DND-41 (cell line): ENCODE data around the gene DMC1.

Experiments
- ATAC-seq: fragments of 200-7000 bp; cut with Tn5 transposase; 3 replicates; pipeline ENCODE4 v1.9.1; 2021; ENCODE audit warnings: low read depth; ENCODE audit not compliant: insufficient read depth
- DNase-seq: peaks from one replicate; pipeline ENCODE4 v3.0.0-alpha.2; 2020
- H2AFZ ChIP-seq: 2 replicates; pipeline ENCODE4 v1.6.0; 2012; ENCODE audit warnings: low read depth, low read length
- H3K27ac ChIP-seq: 2 replicates; pipeline ENCODE4 v1.5.1; 2012; ENCODE audit warnings: low read length, inconsistent platforms
- H3K27me3 ChIP-seq: fragments of 200-600 bp; sonication (generic); 2 replicates; pipeline ENCODE4 v1.6.0; 2012; ENCODE audit warnings: low read length, mild to moderate bottlenecking, inconsistent platforms; ENCODE audit not compliant: insufficient read depth, poor library complexity
- H3K36me3 ChIP-seq: 2 replicates; pipeline ENCODE4 v1.5.1; 2012; ENCODE audit warnings: low read length, inconsistent platforms; ENCODE audit not compliant: insufficient read depth
- H3K4me1 ChIP-seq: 2 replicates; pipeline ENCODE4 v1.5.1; 2012; ENCODE audit warnings: mild to moderate bottlenecking, low read length; ENCODE audit not compliant: insufficient read depth
- H3K4me2 ChIP-seq: 2 replicates; pipeline ENCODE4 v1.6.0; 2012; ENCODE audit warnings: mild to moderate bottlenecking, moderate library complexity, low read length, inconsistent platforms; ENCODE audit not compliant: insufficient read depth
- H3K4me3 ChIP-seq, 2 experiments: fragments of 200-600 bp in 1 of 2; shearing (Covaris generic) in 1 of 2; 2 replicates each; pipeline ENCODE4 v1.5.1; 2012 to 2016; ENCODE audit warnings: inconsistent platforms in 2 of 2, low read length in 2 of 2, mild to moderate bottlenecking in 2 of 2, low read depth in 1 of 2, moderate library complexity in 1 of 2
- H3K79me2 ChIP-seq: 2 replicates; pipeline ENCODE4 v1.6.0; 2012; ENCODE audit warnings: low read length, inconsistent platforms; ENCODE audit not compliant: insufficient read depth
- H3K9ac ChIP-seq: 2 replicates; pipeline ENCODE4 v1.6.0; 2012; ENCODE audit warnings: low read depth, mild to moderate bottlenecking, inconsistent platforms, low read length, moderate library complexity
- H3K9me3 ChIP-seq: 2 replicates; pipeline ENCODE4 v1.5.1; 2012; ENCODE audit warnings: low read length, moderate library complexity, mild to moderate bottlenecking, inconsistent platforms; ENCODE audit not compliant: insufficient read depth, severe bottlenecking
- H4K20me1 ChIP-seq: 2 replicates; pipeline ENCODE4 v1.6.0; 2012; ENCODE audit warnings: low read length; ENCODE audit not compliant: insufficient read depth
- CTCF ChIP-seq: IDR thresholded peaks from 2 replicates; pipeline ENCODE4 v1.5.1; 2012; ENCODE audit warnings: borderline replicate concordance, low read length, moderate library complexity, mild to moderate bottlenecking; ENCODE audit not compliant: poor library complexity, severe bottlenecking; ENCODE audit errors: extremely low read depth
- EZH2 ChIP-seq: IDR thresholded peaks from 3 replicates; pipeline ENCODE4 v1.6.1; 2012; ENCODE audit warnings: borderline replicate concordance, low read depth, mild to moderate bottlenecking, moderate library complexity, low read length, inconsistent platforms; ENCODE audit not compliant: severe bottlenecking

Gene DMC1

GRCh38 chr22:38614332-38615063 is 44.5 kb upstream of the DMC1 start:
- no peaks in the 10 kb centered on the region for H3K4me1 ChIP-seq
- no peak overlapping the region for H3K4me2 ChIP-seq
- no peak for DNase-seq
- no peaks in the 10 kb centered on the region for H3K9me3 ChIP-seq
- no peak overlapping the region for H3K9ac ChIP-seq
- H2AFZ ChIP-seq, result no peak overlapping the region
- H3K36me3 ChIP-seq, result no peaks in the 10 kb centered on the region
- no peaks in the 10 kb centered on the region for H3K79me2 ChIP-seq
- H3K4me3 ChIP-seq, result no peak overlapping the region
- TF ChIP-seq EZH2 (no peak), CTCF (no peak)
- no peak overlapping the region for H3K27ac ChIP-seq
- H4K20me1 ChIP-seq, result no peaks in the 10 kb centered on the region
- ATAC-seq, result no peak
- no peaks in the 10 kb centered on the region for H3K27me3 ChIP-seq

- Histone ChIP-seq H2AFZ (no peak overlapping the region), H3K9ac (no peak overlapping the region), H4K20me1 (no peaks in the 10 kb centered on the region), H3K27ac (no peak overlapping the region), H3K79me2 (no peaks in the 10 kb centered on the region), H3K4me2 (no peak overlapping the region), H3K4me3 (no peak overlapping the region), H3K36me3 (no peaks in the 10 kb centered on the region), H3K9me3 (no peaks in the 10 kb centered on the region), H3K4me1 (no peaks in the 10 kb centered on the region), H3K27me3 (no peaks in the 10 kb centered on the region)
- TF ChIP-seq EZH2, result no peak
- TF ChIP-seq CTCF, result no peak
- no peak for ATAC-seq
- no peak for DNase-seq
These were observed 43.6 kb upstream of the DMC1 start for GRCh38 chr22:38613588-38613987.

GRCh38 chr22:38612217-38613006 is 42.4 kb upstream of the DMC1 start:
- Histone ChIP-seq H3K9ac (no peak overlapping the region), H3K4me1 (no peaks in the 10 kb centered on the region), H3K4me3 (no peak overlapping the region), H4K20me1 (no peaks in the 10 kb centered on the region), H3K9me3 (no peaks in the 10 kb centered on the region), H3K27ac (no peak overlapping the region), H3K79me2 (no peaks in the 10 kb centered on the region), H3K27me3 (no peaks in the 10 kb centered on the region), H2AFZ (no peak overlapping the region), H3K4me2 (no peak overlapping the region), H3K36me3 (no peaks in the 10 kb centered on the region)
- no peak for TF ChIP-seq EZH2
- TF ChIP-seq CTCF, result no peak
- no peak for DNase-seq
- ATAC-seq, result no peak
